Measurements from ENCODE around the gene SALL1. TPM values are rescaled to one million over a fixed set of nuclear protein-coding genes. Genes with fewer than 3 reads are reported as not detected.

SALL1 gene
- total and polyA plus RNA-seq, 2 donors (not counting 3 experiments of a cell fraction or from before 2014, with no cell fraction given), result not detected

DNA sequence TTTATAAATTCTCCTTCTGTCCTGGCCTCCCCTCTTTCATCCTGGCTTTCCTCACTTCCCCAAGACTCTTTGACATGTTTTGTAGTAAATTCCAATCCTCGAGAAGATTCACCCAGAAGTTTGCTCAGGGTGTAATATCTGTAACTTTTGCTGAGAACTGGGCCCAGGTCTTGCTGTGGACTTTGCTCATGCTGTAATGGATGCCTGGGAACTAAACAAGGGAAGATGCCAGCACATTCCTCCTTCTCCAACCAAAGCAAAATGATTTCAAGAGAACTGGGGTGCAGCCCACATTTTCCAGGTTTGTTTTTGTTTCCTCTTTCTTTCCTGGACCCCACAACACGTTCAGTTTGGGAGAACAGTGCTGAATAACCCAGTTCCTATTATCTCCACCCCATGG is 6.6 kb upstream of the SALL1 start:
- Histone ChIP-seq H3K9me3 (replicated peaks; ENCODE audit: control insufficient read depth, insufficient read depth, low read length) (no peaks in the 10 kb centered on the region), H3K4me2 (ENCODE audit: insufficient read depth, low read length) (no peak overlapping the region), H3K27ac (ENCODE audit: insufficient read depth, low read depth, low read length) (no peak overlapping the region), H3K9ac (replicated peaks; ENCODE audit: extremely low read depth, insufficient read depth, low read length) (no peak overlapping the region), H3K36me3 (ENCODE audit: control insufficient read depth in 2 of 2, extremely low read depth in 1 of 2, insufficient read depth in 2 of 2, low read length in 2 of 2) (no peaks in the 10 kb centered on the region), H3K79me2 (ENCODE audit: control insufficient read depth, insufficient read depth, low read length) (no peaks in the 10 kb centered on the region), H3K9me1 (replicated peaks; ENCODE audit: control insufficient read depth, extremely low read depth, insufficient read depth, low read length) (no peaks in the 10 kb centered on the region), H3K4me3 (replicated peaks in 1 of 3; ENCODE audit: insufficient read depth in 1 of 3, low read depth in 1 of 3, low read length in 3 of 3) (no peak overlapping the region), H2AFZ (ENCODE audit: low read depth, low read length) (no peak overlapping the region), H3K4me1 (ENCODE audit: control insufficient read depth, extremely low read depth, insufficient read depth, low read length) (no peaks in the 10 kb centered on the region), H3K27me3 (ENCODE audit: control insufficient read depth in 2 of 2, insufficient read depth in 2 of 2, low read length in 2 of 2) (peaks cover 34 to 44% of the 10 kb centered on the region in 2 experiments), H4K20me1 (replicated peaks; ENCODE audit: control insufficient read depth, extremely low read depth, insufficient read depth, low read length) (no peaks in the 10 kb centered on the region)
- intact Hi-C loops (cut with micrococcal nuclease) (no loop called here), dilution Hi-C loops (cut with MboI; ENCODE audit: extremely low pct_ligation_motif_present, low sequenced_read_pairs) (no loop called here)
- no peak for FAIRE-seq
- BruUV-seq (replicated peaks), result no TSS peak
- DNase-seq (ENCODE audit: low read depth, low spot score), result no peak
- POLR2A ChIA-PET, result no interaction called here
- TF ChIP-seq MYC (IDR thresholded peaks at IDR 0.05; ENCODE audit: low read depth, low read length) (no peak), FOS (IDR thresholded peaks at IDR 0.05; ENCODE audit: borderline replicate concordance, insufficient read depth, low read length) (no peak), JUN (IDR thresholded peaks at IDR 0.05; ENCODE audit: borderline replicate concordance, insufficient read depth, insufficient read length, low read depth) (no peak), POLR2A (IDR thresholded peaks at IDR 0.05; ENCODE audit: low read depth, low read length) (no peak), GATA2 (IDR thresholded peaks at IDR 0.05; ENCODE audit: insufficient read depth, insufficient read length, low read depth, low read length) (no peak), EZH2 (IDR thresholded peaks at IDR 0.05; ENCODE audit: borderline replicate concordance, low read depth, low read length, severe bottlenecking) (no peak), POLR2AphosphoS5 (IDR thresholded peaks at IDR 0.05; ENCODE audit: insufficient read depth, low read depth, low read length) (no peak)
- TF ChIP-seq, protein P1, sequence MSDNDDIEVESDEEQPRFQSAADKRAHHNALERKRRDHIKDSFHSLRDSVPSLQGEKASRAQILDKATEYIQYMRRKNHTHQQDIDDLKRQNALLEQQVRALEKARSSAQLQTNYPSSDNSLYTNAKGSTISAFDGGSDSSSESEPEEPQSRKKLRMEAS (IDR thresholded peaks at IDR 0.05; ENCODE audit: insufficient read depth, insufficient read length), result no peak
- TF ChIP-seq, protein P2, sequence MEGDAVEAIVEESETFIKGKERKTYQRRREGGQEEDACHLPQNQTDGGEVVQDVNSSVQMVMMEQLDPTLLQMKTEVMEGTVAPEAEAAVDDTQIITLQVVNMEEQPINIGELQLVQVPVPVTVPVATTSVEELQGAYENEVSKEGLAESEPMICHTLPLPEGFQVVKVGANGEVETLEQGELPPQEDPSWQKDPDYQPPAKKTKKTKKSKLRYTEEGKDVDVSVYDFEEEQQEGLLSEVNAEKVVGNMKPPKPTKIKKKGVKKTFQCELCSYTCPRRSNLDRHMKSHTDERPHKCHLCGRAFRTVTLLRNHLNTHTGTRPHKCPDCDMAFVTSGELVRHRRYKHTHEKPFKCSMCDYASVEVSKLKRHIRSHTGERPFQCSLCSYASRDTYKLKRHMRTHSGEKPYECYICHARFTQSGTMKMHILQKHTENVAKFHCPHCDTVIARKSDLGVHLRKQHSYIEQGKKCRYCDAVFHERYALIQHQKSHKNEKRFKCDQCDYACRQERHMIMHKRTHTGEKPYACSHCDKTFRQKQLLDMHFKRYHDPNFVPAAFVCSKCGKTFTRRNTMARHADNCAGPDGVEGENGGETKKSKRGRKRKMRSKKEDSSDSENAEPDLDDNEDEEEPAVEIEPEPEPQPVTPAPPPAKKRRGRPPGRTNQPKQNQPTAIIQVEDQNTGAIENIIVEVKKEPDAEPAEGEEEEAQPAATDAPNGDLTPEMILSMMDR (IDR thresholded peaks at IDR 0.05; ENCODE audit: extremely low read depth in 1 of 2, insufficient read depth in 1 of 2, low read depth in 1 of 2, low read length in 2 of 2), result no peak
- CTCF ChIA-PET, result no interaction called here
